NCI-H1105 (cell line): ENCODE measurements around the gene USO1.
"Not testable (repeated sequence)": the region's sequence is repeated elsewhere in the genome, so short reads cannot be mapped to it uniquely, and the experiment has no call there.

Source experiments
- DNase-seq: peaks from one replicate; lab custom pipeline; 2025; lab: John Stamatoyannopoulos, UW

Gene USO1

GRCh38 chr4:75771607-75772006 is 47.2 kb downstream of the USO1 start:
- DNase-seq: no peak

- no peak for DNase-seq
These were observed 53.2 kb downstream of the USO1 start for GRCh38 chr4:75777589-75777988.

- DNase-seq: no peak
These were observed 54.9 kb downstream of the USO1 start for GRCh38 chr4:75779105-75779757.

- DNase-seq: no peak
These were observed 56.9 kb downstream of the USO1 start for GRCh38 chr4:75781305-75781704.

DNA sequence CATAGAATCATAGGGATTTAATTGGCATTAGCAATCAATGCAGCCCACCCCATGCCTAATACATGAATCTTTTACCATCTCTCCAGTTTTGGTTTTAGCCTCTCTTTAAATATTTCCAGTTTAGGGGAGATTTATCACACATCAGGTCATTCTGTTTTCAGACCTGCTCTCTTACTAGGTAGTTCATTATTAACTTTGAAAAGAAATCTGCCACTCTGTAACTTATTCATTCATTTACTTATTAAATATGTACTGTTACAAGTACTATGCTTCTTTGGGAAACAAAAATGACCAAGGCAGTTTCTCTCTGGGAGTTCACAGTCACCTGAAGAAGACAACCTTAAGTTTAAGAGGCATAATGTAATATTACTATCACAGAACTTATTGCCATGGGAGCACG is 62.1 kb downstream of the USO1 start:
- no peak for DNase-seq

GRCh38 chr4:75786938-75787337 is 62.6 kb downstream of the USO1 start:
- no peak for DNase-seq

GRCh38 chr4:75790024-75790423 is 65.6 kb downstream of the USO1 start:
- no peak for DNase-seq

GRCh38 chr4:75800972-75801371 is 76.6 kb downstream of the USO1 start:
- no peak for DNase-seq

DNA sequence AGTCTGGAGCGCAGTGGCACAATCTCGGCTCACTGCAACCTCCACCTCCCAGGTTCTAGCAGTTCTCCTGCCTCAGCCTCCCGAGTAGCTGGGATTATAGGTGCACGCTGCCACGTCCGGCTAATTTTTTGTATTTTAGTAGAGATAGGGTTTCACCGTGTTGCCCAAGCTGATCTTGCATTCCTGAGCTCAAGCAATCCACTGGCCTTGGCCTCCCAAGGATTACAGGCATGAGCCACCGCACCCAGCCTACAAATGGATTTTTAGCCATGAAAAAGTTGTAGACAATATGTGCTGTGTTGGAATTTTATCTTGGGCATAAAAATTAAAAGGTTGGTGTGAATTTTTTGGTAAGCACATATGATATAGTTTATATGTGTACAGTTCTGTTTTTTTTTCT is 81.7 kb downstream of the USO1 start:
- not testable (repeated sequence) for DNase-seq

DNA sequence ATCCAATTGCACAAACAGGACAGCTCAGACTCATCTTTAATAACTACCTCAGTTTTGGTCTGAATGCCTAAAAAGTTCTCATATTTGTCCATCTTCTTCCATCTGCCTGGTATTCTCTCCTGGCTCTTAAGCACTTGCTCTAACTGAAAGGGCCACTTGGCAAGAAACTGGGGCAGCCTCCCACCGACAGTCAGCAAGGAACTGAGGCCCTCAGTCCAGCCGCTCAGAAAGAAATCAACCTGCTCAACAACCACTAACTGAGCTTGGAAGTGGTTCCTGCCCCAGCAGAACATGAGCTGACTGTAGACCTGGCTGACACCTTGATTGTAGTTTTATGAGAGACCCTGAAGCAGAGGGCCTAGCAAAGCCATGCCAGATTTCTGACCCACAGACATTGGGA is 93.5 kb downstream of the USO1 start:
- no peak for DNase-seq

DNA sequence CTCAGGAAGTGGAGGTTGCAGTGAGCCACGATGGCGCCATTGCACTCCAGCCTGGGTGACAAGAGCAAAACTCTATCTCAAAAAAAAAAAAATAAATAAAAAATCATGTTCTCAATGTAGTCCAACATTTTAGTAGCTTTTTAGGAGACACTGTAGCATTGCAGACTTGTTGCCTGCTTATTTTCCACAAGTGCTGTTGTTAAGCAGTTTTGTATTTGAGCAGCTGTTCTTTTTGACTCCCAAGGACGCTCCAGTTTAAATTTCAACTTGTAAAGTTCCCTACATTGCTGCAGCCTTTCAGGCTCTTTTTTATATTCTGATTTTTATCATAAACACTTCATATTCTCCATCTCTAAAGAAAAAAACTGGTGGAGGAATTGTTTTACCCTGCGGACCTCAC is 94.7 kb downstream of the USO1 start:
- DNase-seq: no peak

DNA sequence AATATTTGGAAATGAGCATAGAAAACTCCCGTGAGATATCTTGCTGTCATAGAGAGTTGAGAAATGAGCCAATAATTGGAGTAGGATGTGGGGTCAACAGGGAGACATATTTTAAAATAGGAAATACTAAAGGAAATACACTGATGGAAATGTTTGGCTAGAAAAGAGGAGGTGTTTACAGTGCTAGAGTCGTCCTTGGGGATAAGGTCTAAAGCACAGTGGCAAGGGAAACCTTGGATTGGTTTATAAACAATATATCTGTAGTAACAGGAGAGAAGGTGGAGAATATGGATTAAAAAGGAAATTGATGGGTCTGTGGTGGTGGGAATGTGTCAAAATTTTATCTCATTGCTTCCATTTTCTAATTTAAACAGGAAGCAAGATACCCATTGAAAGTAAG is 95.8 kb downstream of the USO1 start:
- DNase-seq: no peak

DNA sequence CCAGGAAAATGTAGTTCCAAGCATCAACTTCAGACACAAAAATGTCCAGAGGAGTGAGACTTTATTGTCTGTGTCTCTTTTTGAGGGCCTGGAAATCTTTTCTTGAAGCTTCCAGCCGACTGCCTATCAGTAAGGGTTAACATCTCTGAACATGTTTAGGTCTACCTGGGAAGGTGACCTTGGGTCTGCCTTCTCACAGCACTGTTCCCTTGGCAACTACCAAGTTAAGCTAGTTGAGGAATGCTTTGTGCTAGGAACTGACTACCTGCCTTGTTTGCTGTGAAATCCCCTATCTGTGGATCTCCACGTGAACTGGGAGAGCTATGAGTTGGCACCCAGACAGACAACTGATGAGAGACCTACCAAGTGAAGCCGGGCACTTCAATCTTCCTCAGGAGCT is 96.3 kb downstream of the USO1 start:
- no peak for DNase-seq

GRCh38 chr4:75821216-75821615 is 96.8 kb downstream of the USO1 start:
- DNase-seq: no peak

DNA sequence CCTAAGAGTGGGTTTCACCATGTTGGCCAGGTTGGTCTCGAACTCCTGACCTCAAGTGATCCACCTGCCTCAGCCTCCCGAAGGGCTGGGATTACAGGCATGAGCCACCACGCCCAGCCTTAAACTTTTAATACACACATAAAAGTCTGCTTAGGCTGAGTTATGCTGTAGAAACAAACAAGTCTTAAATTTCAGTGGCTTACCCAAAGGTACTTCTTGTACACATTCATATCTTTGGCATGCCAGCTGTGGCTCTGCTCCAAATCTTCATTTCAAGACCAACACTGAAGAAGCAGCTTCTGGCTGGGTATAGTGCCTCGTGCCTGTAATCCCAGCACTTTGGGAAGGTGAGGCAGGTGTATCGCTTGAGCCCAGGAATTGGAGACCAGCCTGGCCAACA is 97.6 kb downstream of the USO1 start:
- no peak for DNase-seq

DNA sequence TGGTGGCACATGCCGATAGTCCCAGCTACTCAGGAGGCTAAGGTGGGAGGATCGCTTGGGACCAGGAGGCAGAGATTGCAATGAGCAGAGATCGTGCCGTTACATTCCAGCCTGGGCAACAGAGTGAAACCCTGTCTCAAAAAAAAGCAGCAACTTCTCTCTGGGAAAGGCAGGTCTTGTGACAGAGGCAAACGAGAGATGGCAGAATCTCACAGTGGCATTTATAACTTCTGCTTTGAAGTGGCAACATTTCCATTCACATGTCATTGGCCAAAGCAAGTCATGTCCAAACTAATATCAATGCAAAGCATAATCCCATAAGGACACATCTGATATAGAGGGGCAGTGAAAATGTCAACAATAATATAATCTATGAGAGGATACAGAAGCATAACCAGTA is 98.0 kb downstream of the USO1 start:
- no peak for DNase-seq

GRCh38 chr4:75823812-75824211 is 99.4 kb downstream of the USO1 start:
- DNase-seq: no peak

DNA sequence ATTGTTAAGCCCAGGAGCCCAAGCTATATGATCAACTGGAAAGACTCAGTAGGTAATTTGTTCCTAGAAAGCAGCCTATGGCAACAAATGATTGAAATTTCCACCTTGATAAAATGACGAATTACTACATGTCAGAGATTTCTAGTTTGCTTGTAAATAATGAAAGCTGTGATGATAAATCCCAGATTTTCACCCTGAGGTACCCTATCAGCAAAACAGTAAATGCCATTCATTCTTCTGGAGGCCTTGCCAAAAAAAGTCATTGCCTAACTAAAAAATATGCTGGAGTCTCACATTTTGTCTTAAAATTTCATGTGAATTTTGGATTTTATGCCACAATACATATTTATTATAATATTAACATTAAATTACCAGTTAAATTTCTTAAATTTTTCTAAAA is 106.5 kb downstream of the USO1 start:
- no peak for DNase-seq

DNA sequence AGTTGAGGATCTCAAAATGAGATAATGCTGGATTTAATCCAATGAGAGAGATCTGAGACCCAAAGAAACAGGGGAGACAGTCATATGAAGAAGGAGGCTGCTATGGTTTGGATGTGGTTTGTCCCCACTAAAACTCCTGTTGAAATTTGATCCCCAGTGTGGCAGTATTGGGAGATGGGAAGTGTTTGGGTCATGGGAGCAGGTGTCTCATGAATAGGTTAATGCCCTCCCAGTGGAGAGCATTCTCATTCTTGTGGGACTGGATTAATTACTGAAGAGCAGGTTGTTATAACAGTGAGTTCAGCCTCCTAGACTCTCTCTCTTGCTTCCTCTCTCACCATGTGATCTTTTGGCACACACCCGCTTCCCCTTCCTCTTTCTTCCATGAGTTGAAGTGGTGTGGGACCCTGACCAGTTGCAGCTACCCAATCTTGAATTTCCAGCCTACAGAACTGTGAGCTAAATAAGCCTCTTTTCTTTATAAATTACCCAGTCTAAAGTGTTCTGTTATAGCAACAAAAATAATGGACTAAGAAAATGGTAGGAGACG is 107.6 kb downstream of the USO1 start:
- DNase-seq: peak; percentile 43

DNA sequence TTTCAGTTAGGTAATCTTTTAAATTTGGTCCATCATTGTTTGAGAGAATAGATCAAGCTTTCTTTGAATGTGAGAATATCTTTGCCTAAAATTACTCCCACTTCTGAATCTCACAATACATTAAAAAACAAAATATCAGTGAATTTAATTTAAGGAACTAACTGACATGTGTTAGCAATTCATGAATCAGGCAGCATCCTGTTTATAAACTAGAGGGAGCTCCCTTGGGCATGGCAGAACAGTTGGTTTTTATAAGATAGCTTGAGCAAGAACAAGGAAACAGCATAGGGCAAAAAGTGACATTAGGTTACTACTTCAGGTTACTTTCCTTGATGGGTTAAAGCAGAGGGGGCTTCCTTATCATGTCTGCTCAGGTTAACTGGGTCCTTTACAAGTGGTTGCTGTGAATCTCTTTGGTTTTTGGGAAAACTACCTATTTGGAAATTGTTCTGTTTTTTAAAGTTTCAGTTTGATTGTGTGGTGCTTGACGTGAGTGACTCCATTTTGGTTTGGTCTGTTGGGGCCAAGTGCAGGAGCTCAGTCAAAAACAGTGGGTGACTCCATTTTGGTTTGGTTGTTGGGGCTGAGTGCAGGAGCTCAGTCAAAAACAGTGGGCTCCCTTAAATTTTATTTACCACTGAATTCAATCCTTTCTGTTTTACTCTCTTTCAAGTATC is 109.9 kb downstream of the USO1 start:
- DNase-seq: no peak

GRCh38 chr4:75834772-75835154 is 110.4 kb downstream of the USO1 start:
- no peak for DNase-seq

DNA sequence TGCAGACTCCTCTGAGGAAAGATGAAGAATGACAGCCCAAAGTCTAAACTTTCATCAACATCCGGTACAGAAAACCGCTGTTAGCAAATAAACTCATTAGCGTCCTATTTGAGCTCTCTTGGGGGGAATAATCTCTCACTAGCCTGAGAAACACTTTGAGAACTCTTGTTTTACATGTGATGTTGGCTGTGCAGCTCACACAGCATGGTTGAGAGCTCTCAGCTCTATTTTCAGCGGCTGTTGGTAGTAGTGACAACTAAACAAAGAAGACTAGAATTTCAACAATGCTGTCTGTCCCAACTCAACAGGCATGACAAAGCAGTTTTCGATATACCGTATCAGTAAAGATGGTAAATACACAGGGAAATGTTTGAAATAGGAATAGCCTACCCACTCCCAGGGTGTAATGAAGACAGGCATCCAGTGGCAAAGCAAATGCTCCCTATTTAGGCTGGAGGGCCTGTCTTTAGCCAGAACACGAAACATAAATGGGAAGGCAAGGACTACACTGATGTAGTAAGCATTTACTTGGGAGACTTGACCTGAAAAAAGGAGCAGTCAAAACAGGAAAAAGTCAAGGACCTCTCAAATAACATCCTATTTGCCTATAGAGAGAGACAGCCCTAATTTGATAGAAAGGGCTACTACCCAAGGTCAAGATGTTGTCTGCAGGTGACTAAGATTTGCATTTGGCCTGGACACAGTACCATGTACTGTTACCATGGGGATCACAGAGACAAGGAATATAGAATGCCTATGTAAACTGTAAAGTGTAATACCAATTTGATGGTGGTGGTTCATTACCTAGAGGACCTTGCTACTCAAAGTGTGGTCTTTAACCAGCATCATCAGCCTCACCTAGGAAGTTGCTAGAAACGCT is 117.5 kb downstream of the USO1 start:
- DNase-seq: no peak

- DNase-seq: no peak
These were observed 119.2 kb downstream of the USO1 start for GRCh38 chr4:75843596-75843995.
